GM18520 (cell line): ENCODE results near the gene TBL2.
"Not testable (repeated sequence)": the region's sequence is repeated elsewhere in the genome, so short reads cannot be mapped to it uniquely, and the experiment has no call there.

Experiments used
- ATAC-seq: cut with Tn5 transposase; IDR thresholded peaks from one replicate; pipeline ENCODE4 v1.9.1; 2021; ENCODE audit not compliant: unreplicated experiment

Gene TBL2

GRCh38 chr7:73570977-73571376, 7.4 kb downstream of the TBL2 start:
- no peak for ATAC-seq

- no peak for ATAC-seq
Measured at GRCh38 chr7:73570521-73570920, 7.9 kb downstream of the TBL2 start.

GRCh38 chr7:73569042-73569608, 9.3 kb downstream of the TBL2 start:
- no peak for ATAC-seq

GRCh38 chr7:73567846-73568685, 10.3 kb downstream of the TBL2 start:
- no peak for ATAC-seq

GRCh38 chr7:73567140-73567539, 11.2 kb downstream of the TBL2 start:
- no peak for ATAC-seq

GRCh38 chr7:73566431-73566830, 11.9 kb downstream of the TBL2 start:
- ATAC-seq: not testable (repeated sequence)

- no peak for ATAC-seq
Measured at GRCh38 chr7:73565675-73566340, 12.6 kb downstream of the TBL2 start.

- no peak for ATAC-seq
Measured at GRCh38 chr7:73560109-73560835, 18.1 kb downstream of the TBL2 start.

GRCh38 chr7:73557397-73558257, 20.8 kb downstream of the TBL2 start, which contains the start of gene BCL7B:
BCL7B (minus strand) TSS chr7:73557690; CDS start chr7:73557578, 112 bp downstream.
- peak; percentile 27 for ATAC-seq

GRCh38 chr7:73557108-73557396, 21.3 kb downstream of the TBL2 start:
- peak; percentile 89 for ATAC-seq

- ATAC-seq: no peak
Measured at GRCh38 chr7:73556208-73557107, 21.9 kb downstream of the TBL2 start.

GRCh38 chr7:73555411-73555982, 22.9 kb downstream of the TBL2 start:
- ATAC-seq: no peak

GRCh38 chr7:73550093-73550492, 28.3 kb downstream of the TBL2 start:
- ATAC-seq: not testable (repeated sequence)

- ATAC-seq: no peak
Measured at GRCh38 chr7:73549176-73549575, 29.2 kb downstream of the TBL2 start.

GRCh38 chr7:73547841-73548240, 30.5 kb downstream of the TBL2 start:
- ATAC-seq: no peak

GRCh38 chr7:73544678-73545077, 33.7 kb downstream of the TBL2 start:
- no peak for ATAC-seq

GRCh38 chr7:73541722-73542121, 36.7 kb downstream of the TBL2 start:
- no peak for ATAC-seq

- no peak for ATAC-seq
Measured at GRCh38 chr7:73539709-73540108, 38.7 kb downstream of the TBL2 start.

GRCh38 chr7:73538510-73538909, 39.9 kb downstream of the TBL2 start:
- not testable (repeated sequence) for ATAC-seq
